Measurements from ENCODE around the gene THSD7A.

Gene THSD7A

GRCh38 chr7:11331128-11332102, 500.6 kb downstream of the THSD7A start:
- TF ChIP-seq CTCF (IDR thresholded peaks at IDR 0.05; ENCODE audit: low read depth, low read length): no peak
- no peak overlapping the region for H3K4me3 ChIP-seq (ENCODE audit: low read depth, low read length)

GRCh38 chr7:11330717-11331116, 501.3 kb downstream of the THSD7A start:
- TF ChIP-seq CTCF (IDR thresholded peaks at IDR 0.05; ENCODE audit: low read depth, low read length): no peak

GRCh38 chr7:11330208-11330607, 501.8 kb downstream of the THSD7A start:
- TF ChIP-seq CTCF (IDR thresholded peaks at IDR 0.05; ENCODE audit: low read depth, low read length): no peak
- no peak overlapping the region for H3K4me3 ChIP-seq (ENCODE audit: low read depth, low read length)

More at GRCh38 chr7:11330717-11331116, 501.3 kb downstream of the THSD7A start:
- H3K4me3 ChIP-seq (ENCODE audit: low read depth, low read length): no peak overlapping the region

DNA sequence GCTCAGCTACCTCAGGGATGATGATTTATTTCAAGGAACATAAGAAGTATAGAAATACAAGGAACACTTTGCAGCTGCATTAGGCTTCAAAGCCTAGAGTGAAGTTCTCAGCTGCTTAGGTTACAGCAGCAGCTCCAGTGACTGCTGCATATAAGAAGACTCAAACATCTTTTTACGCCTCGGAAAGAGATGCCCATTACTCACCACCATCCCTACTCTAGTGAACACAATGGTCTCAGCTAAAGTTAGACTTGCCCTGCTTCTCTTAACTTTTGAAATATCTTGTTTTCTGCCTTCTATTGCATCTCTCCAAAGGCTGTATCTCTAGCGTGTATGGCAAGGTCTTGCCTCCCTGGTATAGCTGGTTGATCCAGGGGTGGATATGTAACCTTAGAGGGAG, 502.4 kb downstream of the THSD7A start:
- no peak overlapping the region for H3K4me3 ChIP-seq (ENCODE audit: low read depth, low read length)
- no peak for TF ChIP-seq CTCF (IDR thresholded peaks at IDR 0.05; ENCODE audit: low read depth, low read length)

DNA sequence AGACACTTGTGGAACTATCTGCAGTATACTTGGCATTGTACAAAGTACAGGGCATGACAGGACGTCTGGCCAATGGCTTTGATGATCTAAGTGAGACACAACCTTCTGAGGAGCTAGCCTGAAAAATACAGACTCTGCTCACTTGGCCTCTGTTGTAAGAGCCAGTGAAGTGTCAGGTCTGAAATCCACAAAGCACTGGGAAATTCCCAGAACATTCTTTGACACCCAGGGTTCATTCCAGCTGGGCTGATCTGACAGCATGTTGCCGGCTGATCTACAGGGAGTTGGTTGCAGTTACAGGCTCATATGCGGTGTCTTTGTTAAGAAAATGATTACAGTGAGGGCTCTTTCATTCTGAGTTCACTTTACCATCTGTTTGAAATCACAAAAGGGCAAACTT, 503.7 kb downstream of the THSD7A start:
- no peak for TF ChIP-seq CTCF (IDR thresholded peaks at IDR 0.05; ENCODE audit: low read depth, low read length)
- no peak overlapping the region for H3K4me3 ChIP-seq (ENCODE audit: low read depth, low read length)

DNA sequence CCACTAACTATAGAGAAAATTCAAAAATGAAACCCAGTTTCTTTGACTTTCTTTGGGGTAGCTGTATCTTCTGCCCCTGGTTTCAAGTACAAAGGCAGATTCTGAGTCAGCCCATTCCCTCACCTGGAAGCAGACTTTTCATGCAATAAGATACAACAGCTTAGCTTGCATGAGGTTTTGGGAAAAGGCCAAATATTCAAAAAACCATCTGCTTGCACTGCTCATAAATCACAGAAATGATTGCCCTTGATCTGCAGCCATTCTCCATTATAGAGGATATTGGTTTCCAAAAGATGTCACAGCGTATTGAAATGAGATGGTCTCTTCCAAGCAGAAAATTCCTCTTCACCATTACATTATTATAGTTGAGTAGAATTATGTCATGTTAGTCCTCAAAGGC, 504.4 kb downstream of the THSD7A start:
- no peak for TF ChIP-seq CTCF (IDR thresholded peaks at IDR 0.05; ENCODE audit: low read depth, low read length)
- no peak overlapping the region for H3K4me3 ChIP-seq (ENCODE audit: low read depth, low read length)
